ENCODE measurements around the gene OXCT1.
"Not testable (repeated sequence)": the region's sequence is repeated elsewhere in the genome, so short reads cannot be mapped to it uniquely, and the experiment has no call there.

OXCT1 gene

GRCh38 chr5:41821051-41821450 is 49.2 kb downstream of the OXCT1 start:
- no peak for DNase-seq

- DNase-seq: no peak
Measured at GRCh38 chr5:41820150-41820549, 50.1 kb downstream of the OXCT1 start.

- DNase-seq: no peak
Measured at GRCh38 chr5:41817625-41818301, 52.5 kb downstream of the OXCT1 start.

GRCh38 chr5:41815663-41816229 is 54.5 kb downstream of the OXCT1 start:
- no peak for DNase-seq

- DNase-seq: no peak
Measured at GRCh38 chr5:41815261-41815660, 55.0 kb downstream of the OXCT1 start.

- not testable (repeated sequence) for DNase-seq
Measured at GRCh38 chr5:41814306-41814705, 55.9 kb downstream of the OXCT1 start.

GRCh38 chr5:41812156-41812555 is 58.1 kb downstream of the OXCT1 start:
- no peak for DNase-seq

- DNase-seq: no peak
Measured at GRCh38 chr5:41809128-41809527, 61.1 kb downstream of the OXCT1 start.

- DNase-seq: no peak
Measured at GRCh38 chr5:41808294-41808693, 61.9 kb downstream of the OXCT1 start.

GRCh38 chr5:41797662-41798061 is 72.6 kb downstream of the OXCT1 start:
- no peak for DNase-seq

- DNase-seq: no peak
Measured at GRCh38 chr5:41796061-41796460, 74.2 kb downstream of the OXCT1 start.

- DNase-seq: no peak
Measured at GRCh38 chr5:41795125-41795524, 75.1 kb downstream of the OXCT1 start.

GRCh38 chr5:41794471-41794870 is 75.8 kb downstream of the OXCT1 start:
- DNase-seq: no peak

GRCh38 chr5:41793141-41793770 is 77.0 kb downstream of the OXCT1 start:
- DNase-seq: no peak

- DNase-seq: no peak
Measured at GRCh38 chr5:41790038-41790776, 80.0 kb downstream of the OXCT1 start.

- DNase-seq: no peak
Measured at GRCh38 chr5:41789434-41789833, 80.8 kb downstream of the OXCT1 start.

GRCh38 chr5:41788941-41789368 is 81.3 kb downstream of the OXCT1 start:
- no peak for DNase-seq

- no peak for DNase-seq
Measured at GRCh38 chr5:41787265-41787664, 83.0 kb downstream of the OXCT1 start.

GRCh38 chr5:41785061-41785460 is 85.2 kb downstream of the OXCT1 start:
- no peak for DNase-seq

- no peak for DNase-seq
Measured at GRCh38 chr5:41778410-41778809, 91.8 kb downstream of the OXCT1 start.

- no peak for DNase-seq
Measured at GRCh38 chr5:41776435-41776834, 93.8 kb downstream of the OXCT1 start.

- DNase-seq: no peak
Measured at GRCh38 chr5:41773799-41774198, 96.4 kb downstream of the OXCT1 start.

- DNase-seq: no peak
Measured at GRCh38 chr5:41772785-41773442, 97.3 kb downstream of the OXCT1 start.
